NK-92 (cell line): Measurements from ENCODE around the gene SLC6A20.

ENCODE experiments used
- DNase-seq: peaks from one replicate; lab custom pipeline; 2025; ENCODE audit not compliant: unreplicated experiment; lab: John Stamatoyannopoulos, UW

SLC6A20 gene

GRCh38 chr3:45803252-45803935 lies 7.1 kb upstream of the SLC6A20 start:
- no peak for DNase-seq

DNA sequence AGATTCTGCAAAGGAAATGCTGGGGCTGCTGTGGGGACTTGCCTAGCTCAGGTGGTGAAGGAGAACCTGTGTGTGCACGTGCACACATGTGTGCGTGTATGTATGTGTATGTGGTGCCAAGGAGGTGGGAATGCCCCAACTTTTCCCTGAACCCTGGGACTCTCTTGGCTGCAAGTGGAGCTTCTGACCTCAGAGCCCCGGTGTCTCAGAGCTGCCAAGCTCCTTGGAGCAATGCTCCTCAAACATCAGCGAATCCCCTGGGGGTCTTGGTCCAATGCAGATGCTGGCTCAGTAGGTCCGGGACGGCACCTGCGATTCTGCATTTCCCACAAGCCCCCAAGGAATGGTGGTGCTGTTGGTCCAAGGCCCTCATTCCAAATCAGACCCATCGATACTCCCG lies 5.8 kb upstream of the SLC6A20 start:
- DNase-seq, result no peak

GRCh38 chr3:45800611-45801010 lies 4.3 kb upstream of the SLC6A20 start:
- no peak for DNase-seq

DNA sequence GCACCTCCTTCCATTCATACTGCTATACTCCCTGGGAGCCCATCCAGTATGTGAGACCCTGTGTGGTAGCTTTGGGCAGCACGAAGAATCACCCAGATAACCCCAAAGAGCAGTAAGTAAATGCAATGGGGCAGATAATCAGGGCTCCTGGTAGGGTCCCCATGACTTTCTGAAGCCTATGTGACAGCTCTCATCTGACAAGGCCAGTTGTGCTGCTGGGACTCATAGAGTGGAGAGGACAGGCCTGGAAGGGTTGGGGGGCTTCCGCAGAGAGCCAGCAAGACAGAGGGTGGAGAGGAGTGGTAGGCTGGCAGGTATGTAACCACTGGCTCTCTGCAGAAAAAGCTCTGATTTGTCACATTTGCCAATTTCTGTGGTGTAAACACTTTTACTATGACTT lies 3.2 kb upstream of the SLC6A20 start:
- DNase-seq, result no peak

- no peak for DNase-seq
Measured at GRCh38 chr3:45798034-45798433, 1.7 kb upstream of the SLC6A20 start.

DNA sequence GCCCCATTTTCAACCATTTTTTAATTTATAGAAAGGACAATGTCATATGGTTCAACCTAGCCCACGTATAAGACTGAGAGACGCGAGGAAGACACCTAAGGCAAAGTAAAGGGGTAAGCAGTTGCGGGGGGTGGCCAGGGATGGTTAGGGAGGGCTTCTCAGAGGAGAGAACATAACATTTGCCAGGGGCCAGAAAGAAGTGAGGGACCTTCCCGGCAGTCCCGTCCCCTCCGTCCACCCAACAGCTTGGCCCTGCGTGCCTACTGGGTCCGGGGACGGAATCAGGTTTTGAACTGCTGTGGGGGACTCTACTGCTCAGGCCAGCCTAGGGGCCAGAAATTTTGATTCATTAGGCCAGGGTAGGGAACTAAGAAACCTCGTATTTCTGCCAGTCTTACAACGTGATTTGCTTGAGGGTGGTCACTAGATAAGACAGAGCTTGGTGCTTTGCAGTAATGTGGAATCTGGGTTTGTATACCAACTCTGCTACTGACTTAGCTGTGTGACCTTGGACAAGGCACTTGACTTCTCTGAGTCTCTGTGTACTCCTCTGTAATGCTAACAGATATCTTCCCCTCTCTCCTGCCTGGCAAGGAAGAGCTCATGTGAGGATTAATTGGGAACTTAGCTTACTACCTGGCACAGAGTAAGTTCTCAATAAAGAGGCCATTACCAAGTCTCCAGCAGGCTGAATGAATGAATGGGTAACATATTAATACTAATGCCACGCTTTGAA lies 734 bp upstream of the SLC6A20 start:
- DNase-seq, result no peak

DNA sequence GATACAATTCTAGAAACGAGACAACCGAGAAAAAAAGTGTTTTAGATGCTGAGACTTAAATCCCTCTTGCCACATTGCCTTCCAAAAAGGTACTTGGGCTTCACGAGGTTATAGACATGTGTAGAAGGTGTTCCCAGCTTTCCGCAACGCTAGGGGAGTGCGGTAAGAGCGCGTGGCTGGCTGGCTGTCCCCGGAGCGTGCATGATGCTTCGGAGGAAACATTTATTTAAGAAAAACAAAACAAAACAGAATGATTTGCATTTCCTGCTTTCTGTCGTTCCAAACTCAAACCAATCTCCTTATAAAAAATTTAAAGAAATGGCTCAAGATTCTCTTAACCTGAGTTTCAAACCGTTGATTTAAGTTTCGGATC lies 841 bp downstream of the SLC6A20 start:
- no peak for DNase-seq

DNA sequence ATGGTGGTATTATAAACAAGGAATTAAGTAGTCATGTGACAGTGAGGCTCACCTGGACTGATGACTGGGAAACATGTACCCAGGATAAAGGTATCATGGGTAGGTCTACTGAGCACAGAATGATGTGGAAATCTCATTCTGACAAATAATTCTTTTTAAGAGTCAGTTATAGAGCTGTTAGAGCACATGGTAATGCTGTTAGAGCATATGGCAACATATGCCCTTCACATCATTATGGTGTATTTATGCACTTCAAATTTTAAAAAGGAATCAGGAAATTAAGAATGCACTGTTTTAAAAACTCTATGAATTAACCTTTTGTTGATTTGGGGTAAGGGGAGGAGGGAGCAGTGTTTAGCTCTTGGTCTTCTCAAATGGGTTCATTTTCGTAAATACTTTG lies 1.7 kb downstream of the SLC6A20 start:
- no peak for DNase-seq

- no peak for DNase-seq
Measured at GRCh38 chr3:45794177-45794560, 2.2 kb downstream of the SLC6A20 start.

DNA sequence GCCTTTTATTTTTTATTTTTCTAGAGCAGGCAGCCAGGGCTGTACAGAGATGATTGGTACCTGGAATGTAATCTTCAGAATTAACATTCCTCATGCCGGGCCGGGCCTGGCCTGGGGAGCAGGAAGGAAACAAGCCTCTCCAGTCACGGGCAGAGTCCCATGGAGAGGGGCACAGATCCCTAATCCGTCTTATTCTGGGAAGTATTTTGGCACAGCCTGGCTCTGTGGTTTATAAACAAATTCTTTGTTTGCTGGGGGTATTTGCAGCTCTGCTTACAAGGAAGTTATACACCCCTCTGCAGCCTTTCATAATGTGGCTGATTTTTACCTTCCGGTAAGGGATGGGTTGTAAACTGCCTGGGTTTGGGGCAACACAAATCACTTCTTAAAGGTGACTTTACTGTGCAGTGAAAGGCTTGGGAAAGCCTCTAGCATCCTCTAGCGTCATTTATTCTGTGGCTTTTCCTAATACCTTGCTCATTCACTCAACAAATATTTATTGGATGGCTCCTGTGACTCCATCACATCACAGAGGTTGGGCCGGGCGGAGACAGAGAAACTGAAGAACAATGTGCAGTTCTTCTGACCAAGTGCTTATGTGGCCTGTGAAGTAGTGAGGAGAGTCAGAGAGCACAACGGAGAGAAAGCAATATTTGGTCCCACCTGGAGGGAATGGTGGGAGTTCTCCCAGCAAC lies 2.7 kb downstream of the SLC6A20 start:
- no peak for DNase-seq

- DNase-seq, result no peak
Measured at GRCh38 chr3:45792516-45793172, 3.7 kb downstream of the SLC6A20 start.

DNA sequence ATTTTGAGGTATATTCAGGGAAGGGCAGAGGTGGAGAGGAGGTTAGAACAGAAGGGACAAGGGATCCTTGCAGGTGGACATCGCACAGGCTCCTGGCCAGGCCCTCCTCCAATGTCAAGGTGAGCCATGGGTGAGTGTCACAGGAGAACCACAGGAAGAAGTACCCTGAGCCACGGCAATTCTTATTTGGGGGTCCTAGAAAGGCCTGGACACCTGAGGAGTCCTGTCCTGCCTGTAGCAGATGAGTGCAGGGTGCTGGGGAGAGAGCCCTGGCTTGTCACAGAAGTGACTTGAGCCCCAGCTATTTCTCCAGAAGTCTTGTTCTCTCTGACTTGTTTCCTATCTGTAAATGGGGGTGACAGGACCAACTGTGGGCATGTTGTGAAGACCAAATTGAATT lies 4.3 kb downstream of the SLC6A20 start:
- DNase-seq, result no peak

GRCh38 chr3:45790596-45790995 lies 5.7 kb downstream of the SLC6A20 start:
- no peak for DNase-seq

- no peak for DNase-seq
Measured at GRCh38 chr3:45789235-45789812, 7.0 kb downstream of the SLC6A20 start.

DNA sequence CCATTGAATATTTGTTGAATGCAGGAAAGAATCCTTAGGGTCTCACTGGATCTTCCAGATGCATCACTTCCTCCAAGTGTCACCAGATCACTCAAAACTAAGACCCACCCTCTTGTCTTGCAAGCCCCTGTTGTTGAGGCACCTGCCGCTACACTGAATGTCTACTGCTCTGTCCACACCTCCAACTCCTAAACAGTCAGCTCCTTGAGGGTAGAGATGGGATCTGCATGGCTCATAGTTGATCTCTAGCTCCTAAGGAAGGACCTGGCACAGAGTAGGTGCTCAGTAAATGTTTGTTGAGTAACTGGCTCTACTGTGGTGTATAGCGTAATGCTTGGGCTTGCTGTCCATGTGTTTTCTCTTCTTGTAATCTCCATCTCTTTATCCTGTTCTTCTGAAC lies 8.8 kb downstream of the SLC6A20 start:
- DNase-seq, result no peak

- no peak for DNase-seq
Measured at GRCh38 chr3:45786801-45787495, 9.4 kb downstream of the SLC6A20 start.

DNA sequence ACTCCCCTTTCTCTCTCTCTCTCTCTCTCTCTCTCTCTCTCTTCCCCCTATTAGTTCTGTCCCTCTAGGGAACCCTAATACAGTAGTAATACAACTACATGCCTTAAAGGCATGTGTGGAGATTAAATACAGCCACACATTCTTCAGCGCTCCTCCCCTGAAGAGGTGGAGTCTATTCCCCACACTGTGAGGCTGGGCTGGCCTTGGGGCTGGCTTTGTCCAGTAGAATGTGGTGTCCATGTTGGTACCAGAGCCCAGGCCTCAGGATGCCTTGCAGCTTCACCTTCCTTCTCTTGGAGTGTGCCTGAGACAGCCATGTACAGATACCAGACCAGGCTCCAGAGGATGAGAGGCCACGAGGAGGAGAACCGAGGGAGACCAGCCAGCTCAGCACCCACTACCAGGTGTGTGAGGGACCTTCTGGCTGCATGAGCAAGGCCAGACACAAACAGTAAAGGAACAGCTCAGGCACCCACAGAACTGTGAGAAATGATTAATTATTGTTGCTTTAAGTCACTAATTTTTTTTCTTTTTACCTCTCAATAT lies 10.7 kb downstream of the SLC6A20 start:
- no peak for DNase-seq

DNA sequence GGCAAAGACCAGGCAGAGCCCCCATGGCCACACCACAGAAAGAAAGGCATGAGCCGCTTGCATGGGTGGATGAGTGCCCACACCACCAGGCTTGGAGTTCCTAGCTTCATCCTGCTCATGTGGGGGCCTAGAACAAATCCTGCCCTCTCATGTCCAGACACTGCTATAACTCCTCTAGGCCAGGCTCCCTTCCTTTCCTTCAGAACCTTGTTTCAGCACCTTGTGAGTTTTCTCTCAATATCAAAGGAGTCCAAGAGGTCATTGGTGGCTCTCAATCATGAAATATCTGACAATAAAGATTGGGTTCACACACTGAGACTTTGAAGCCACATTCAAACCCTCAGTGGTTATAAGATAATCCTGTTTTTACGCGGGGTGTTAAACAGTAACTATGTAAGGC lies 12.7 kb downstream of the SLC6A20 start:
- DNase-seq, result no peak

DNA sequence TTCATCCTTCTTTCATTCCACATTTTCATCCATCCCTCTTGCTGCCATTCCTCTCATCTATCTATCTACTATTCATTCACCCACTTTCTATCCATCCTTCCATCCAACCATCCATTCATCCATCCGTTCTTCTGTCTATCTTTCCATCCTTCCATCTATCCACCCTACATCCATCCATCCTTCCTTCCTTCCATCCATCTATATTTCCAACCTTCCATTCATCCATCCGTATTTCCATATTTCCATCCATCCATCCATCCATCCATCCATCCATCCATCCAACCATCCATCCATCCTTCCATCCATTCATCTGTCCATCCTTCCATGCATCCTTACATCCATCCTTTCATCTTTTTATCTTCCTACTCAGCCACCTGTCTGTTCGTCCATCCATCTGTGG lies 14.0 kb downstream of the SLC6A20 start:
- DNase-seq, result no peak

DNA sequence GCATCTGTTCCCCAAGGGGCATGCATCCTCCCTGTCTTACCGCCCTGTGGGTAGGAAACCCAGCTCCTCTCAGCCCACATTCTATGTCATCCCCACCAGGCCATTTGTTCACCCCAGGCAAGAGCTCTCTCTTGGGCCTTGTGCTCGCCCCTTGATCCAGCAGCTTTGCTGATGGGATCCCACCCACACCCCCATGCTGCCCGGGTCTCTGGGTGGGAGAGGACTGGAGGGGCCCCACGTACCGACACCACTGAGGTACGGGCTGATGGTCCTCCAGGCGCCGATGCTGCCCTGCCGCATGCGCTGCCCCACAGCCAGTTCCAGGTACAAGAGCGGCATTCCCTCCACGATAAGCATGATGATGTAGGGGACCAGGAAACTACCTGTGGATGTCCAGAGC lies 14.5 kb downstream of the SLC6A20 start:
- DNase-seq, result no peak

- no peak for DNase-seq
Measured at GRCh38 chr3:45781271-45781670, 15.1 kb downstream of the SLC6A20 start.
